Epidermal melanocyte (primary cell): ENCODE data around the gene SLC49A4.
A peak's percentile ranks its signal among the peaks of the same experiment; 100 is the strongest.
"Not testable (repeated sequence)": the region's sequence is repeated elsewhere in the genome, so short reads cannot be mapped to it uniquely, and the experiment has no call there.

ENCODE experiments used
- DNase-seq: peaks from one replicate; pipeline ENCODE4 v3.0.0; 2011; ENCODE audit warnings: low spot score; ENCODE audit not compliant: insufficient read length

The SLC49A4 gene

GRCh38 chr3:122794779-122795673, at the start of gene SLC49A4:
Gene SLC49A4 (plus strand): TSS chr3:122795069. CDS start chr3:122795193, 124 bp downstream.
- peak; percentile 81 for DNase-seq

GRCh38 chr3:122745369-122746021, 49.4 kb upstream of the SLC49A4 start:
- no peak for DNase-seq

GRCh38 chr3:122747295-122747694, 47.6 kb upstream of the SLC49A4 start:
- DNase-seq = not testable (repeated sequence)

GRCh38 chr3:122748347-122748746, 46.5 kb upstream of the SLC49A4 start:
- no peak for DNase-seq

- no peak for DNase-seq
Measured at GRCh38 chr3:122754929-122755328, 39.9 kb upstream of the SLC49A4 start.

GRCh38 chr3:122755491-122755890, 39.4 kb upstream of the SLC49A4 start:
- no peak for DNase-seq

- peak; percentile 25 for DNase-seq
Measured at GRCh38 chr3:122758877-122759560, 35.9 kb upstream of the SLC49A4 start.

- DNase-seq = no peak
Measured at GRCh38 chr3:122760453-122761271, 34.2 kb upstream of the SLC49A4 start.

GRCh38 chr3:122766430-122766829, 28.4 kb upstream of the SLC49A4 start:
- DNase-seq = no peak

- DNase-seq = no peak
Measured at GRCh38 chr3:122767540-122768372, 27.1 kb upstream of the SLC49A4 start.

GRCh38 chr3:122770521-122771202, 24.2 kb upstream of the SLC49A4 start:
- no peak for DNase-seq

GRCh38 chr3:122772827-122773226, 22.0 kb upstream of the SLC49A4 start:
- DNase-seq = no peak

- DNase-seq = no peak
Measured at GRCh38 chr3:122773944-122774509, 20.8 kb upstream of the SLC49A4 start.

GRCh38 chr3:122774564-122774963, 20.3 kb upstream of the SLC49A4 start:
- DNase-seq = no peak

GRCh38 chr3:122776675-122777468, 18.0 kb upstream of the SLC49A4 start:
- DNase-seq = no peak

- no peak for DNase-seq
Measured at GRCh38 chr3:122777563-122777962, 17.3 kb upstream of the SLC49A4 start.

GRCh38 chr3:122782804-122783203, 12.1 kb upstream of the SLC49A4 start:
- no peak for DNase-seq

GRCh38 chr3:122784436-122784835, 10.4 kb upstream of the SLC49A4 start:
- no peak for DNase-seq

- no peak for DNase-seq
Measured at GRCh38 chr3:122785231-122785630, 9.6 kb upstream of the SLC49A4 start.
